OCI-LY1 (cell line): ENCODE results near the gene ST6GALNAC6.
"Not testable (repeated sequence)": the region's sequence is repeated elsewhere in the genome, so short reads cannot be mapped to it uniquely, and the experiment has no call there.

Experiments used
- EZH2 ChIP-seq: fragments of 200-600 bp; sonication (generic), shearing (Covaris generic); IDR thresholded peaks from 2 replicates; pipeline ENCODE4 v1.8.0; 2017; ENCODE audit warnings: borderline replicate concordance, mixed run types, mild to moderate bottlenecking, antibody characterized with exemption, low read length, moderate library complexity, mixed read lengths
- TF ChIP-seq, protein P1 (sequence below): fragments of 200-600 bp; sonication (generic), shearing (Covaris generic); IDR thresholded peaks from 2 replicates; pipeline ENCODE4 v1.5.1; 2017; ENCODE audit warnings: mild to moderate bottlenecking, antibody characterized with exemption, low read length, moderate library complexity, mixed read lengths

DNA sequence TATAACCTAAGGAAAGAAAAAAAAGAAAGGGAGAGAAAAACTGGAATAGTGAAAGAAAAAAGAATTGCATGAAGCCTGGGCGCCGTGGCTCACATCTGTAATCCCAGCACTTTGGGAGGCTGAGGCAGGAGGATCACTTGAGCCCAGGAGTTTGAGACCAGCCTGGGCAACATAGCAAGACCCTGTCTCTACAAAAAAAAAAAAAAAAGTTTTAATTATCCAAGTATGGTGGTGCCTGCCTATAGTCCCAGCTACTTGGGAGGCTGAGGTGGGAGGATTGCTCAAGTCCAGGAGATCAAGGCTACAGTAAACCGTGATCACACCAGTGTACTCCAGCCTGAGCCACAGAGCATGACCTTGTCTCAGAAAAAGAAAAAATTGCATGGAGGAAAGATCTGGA is 17.7 kb downstream of the ST6GALNAC6 start:
- TF ChIP-seq, protein P1, sequence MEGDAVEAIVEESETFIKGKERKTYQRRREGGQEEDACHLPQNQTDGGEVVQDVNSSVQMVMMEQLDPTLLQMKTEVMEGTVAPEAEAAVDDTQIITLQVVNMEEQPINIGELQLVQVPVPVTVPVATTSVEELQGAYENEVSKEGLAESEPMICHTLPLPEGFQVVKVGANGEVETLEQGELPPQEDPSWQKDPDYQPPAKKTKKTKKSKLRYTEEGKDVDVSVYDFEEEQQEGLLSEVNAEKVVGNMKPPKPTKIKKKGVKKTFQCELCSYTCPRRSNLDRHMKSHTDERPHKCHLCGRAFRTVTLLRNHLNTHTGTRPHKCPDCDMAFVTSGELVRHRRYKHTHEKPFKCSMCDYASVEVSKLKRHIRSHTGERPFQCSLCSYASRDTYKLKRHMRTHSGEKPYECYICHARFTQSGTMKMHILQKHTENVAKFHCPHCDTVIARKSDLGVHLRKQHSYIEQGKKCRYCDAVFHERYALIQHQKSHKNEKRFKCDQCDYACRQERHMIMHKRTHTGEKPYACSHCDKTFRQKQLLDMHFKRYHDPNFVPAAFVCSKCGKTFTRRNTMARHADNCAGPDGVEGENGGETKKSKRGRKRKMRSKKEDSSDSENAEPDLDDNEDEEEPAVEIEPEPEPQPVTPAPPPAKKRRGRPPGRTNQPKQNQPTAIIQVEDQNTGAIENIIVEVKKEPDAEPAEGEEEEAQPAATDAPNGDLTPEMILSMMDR: not testable (repeated sequence)
- not testable (repeated sequence) for TF ChIP-seq EZH2
